H1 (cell line): Measurements from ENCODE around the gene CHST9. TPM values are rescaled to one million over a fixed set of nuclear protein-coding genes. Genes with fewer than 3 reads are reported as not detected.

ENCODE experiments used
- CTCF ChIA-PET: fragments of 300-600 bp; sonication (Branson Sonifier 250); formaldehyde crosslinking; loops from one replicate; lab custom pipeline; 2021; ENCODE audit not compliant: partially characterized antibody; lab: Charles Lee
- POLR2A ChIA-PET: fragments of 300-600 bp; sonication (Branson Sonifier 250); formaldehyde crosslinking; loops from one replicate; lab custom pipeline; 2021; ENCODE audit warnings: inconsistent platforms; ENCODE audit not compliant: partially characterized antibody; lab: Charles Lee
- DNase-seq, 2 experiments: peaks; one replicate each; pipeline versions ENCODE4 v3.0.0 to v3.0.0-alpha.2; 2010 to 2022; ENCODE audit warnings: low spot score in 2 of 2, low read depth in 1 of 2, mixed read lengths in 1 of 2
- FAIRE-seq: peaks from 2 replicates; lab custom pipeline; 2011; peaks lifted over from hg19 to GRCh38; lab: Jason Lieb, UNC
- H2AFZ ChIP-seq: 2 replicates; pipeline ENCODE4 v1.8.1; 2012; ENCODE audit warnings: low read length, inconsistent platforms
- H2AK5ac ChIP-seq: 2 replicates; pipeline ENCODE4 v1.6.1; 2013; ENCODE audit warnings: low read depth, low read length
- H2BK120ac ChIP-seq: replicated peaks from 2 replicates; pipeline ENCODE3; 2013; ENCODE audit warnings: low read depth, low read length, inconsistent platforms
- H2BK12ac ChIP-seq: 2 replicates; pipeline ENCODE4 v1.6.1; 2013; ENCODE audit warnings: low read depth, low read length
- H2BK15ac ChIP-seq: 2 replicates; pipeline ENCODE4 v1.6.1; 2013; ENCODE audit warnings: low read length
- H2BK20ac ChIP-seq: 2 replicates; pipeline ENCODE4 v1.6.1; 2013; ENCODE audit warnings: low read length
- H2BK5ac ChIP-seq: 2 replicates; pipeline ENCODE4 v1.6.1; 2013; ENCODE audit warnings: low read depth, low read length
- H3K14ac ChIP-seq: 2 replicates; pipeline ENCODE4 v1.6.1; 2013; ENCODE audit warnings: inconsistent platforms; ENCODE audit not compliant: insufficient read length
- H3K18ac ChIP-seq: 2 replicates; pipeline ENCODE4 v1.6.1; 2013; ENCODE audit warnings: low read length; ENCODE audit errors: extremely low read depth
- H3K23ac ChIP-seq: 2 replicates; pipeline ENCODE4 v1.6.1; 2013; ENCODE audit warnings: inconsistent platforms; ENCODE audit not compliant: insufficient read length
- H3K23me2 ChIP-seq: 2 replicates; pipeline ENCODE4 v1.6.1; 2013; ENCODE audit warnings: low read depth, low read length
- H3K27ac ChIP-seq: 2 replicates; pipeline ENCODE4 v1.6.1; 2011; ENCODE audit warnings: low read depth, low read length, inconsistent platforms
- H3K27me3 ChIP-seq, 4 experiments: replicated peaks in 1 of 4; 1 replicate in 1 of 4; 2 replicates in 3 of 4; pipeline versions ENCODE4 v1.6.1 to v1.8.1; 2011 to 2013; ENCODE audit warnings: low read length in 3 of 4, mild to moderate bottlenecking in 3 of 4, inconsistent platforms in 2 of 4, mixed read lengths in 2 of 4, moderate library complexity in 1 of 4; ENCODE audit not compliant: control insufficient read depth in 3 of 4, insufficient read depth in 3 of 4; ENCODE audit errors: extremely low read depth in 1 of 4
- H3K36me3 ChIP-seq, 4 experiments: 2 replicates each; pipeline versions ENCODE4 v1.6.1 to v1.8.1; 2011 to 2013; ENCODE audit warnings: mild to moderate bottlenecking in 4 of 4, low read length in 3 of 4, moderate library complexity in 2 of 4, control low read depth in 1 of 4, inconsistent platforms in 1 of 4; ENCODE audit not compliant: insufficient read depth in 4 of 4, control insufficient read depth in 2 of 4
- H3K4ac ChIP-seq: replicated peaks from 2 replicates; pipeline ENCODE3; 2013; ENCODE audit warnings: low read length, low read depth, mixed read lengths, inconsistent platforms; ENCODE audit not compliant: insufficient read length
- H3K4me1 ChIP-seq, 4 experiments: replicated peaks in 1 of 4; 1 replicate in 1 of 4; 2 replicates in 3 of 4; pipeline versions ENCODE4 v1.6.1 to v1.8.1; 2011 to 2013; ENCODE audit warnings: low read length in 3 of 4, inconsistent platforms in 2 of 4, mixed read lengths in 1 of 4; ENCODE audit not compliant: insufficient read depth in 4 of 4, control insufficient read depth in 3 of 4
- H3K4me2 ChIP-seq, 2 experiments: 2 replicates each; pipeline versions ENCODE4 v1.6.1 to v1.8.1; 2011 to 2013; ENCODE audit warnings: low read depth in 2 of 2, low read length in 2 of 2, control low read depth in 1 of 2, inconsistent platforms in 1 of 2, mild to moderate bottlenecking in 1 of 2; ENCODE audit not compliant: insufficient read depth in 1 of 2
- H3K4me3 ChIP-seq, 4 experiments: fragments of 200-600, 300-600 bp in 1 of 4; sonication (generic), shearing (Covaris generic), sonication (Bioruptor Twin) in 1 of 4; 2 replicates each; pipeline versions ENCODE4 v1.5.1 to v1.8.1; 2011 to 2016; ENCODE audit warnings: low read length in 4 of 4, low read depth in 3 of 4, control low read depth in 2 of 4, inconsistent platforms in 2 of 4, mild to moderate bottlenecking in 2 of 4, mixed read lengths in 1 of 4, moderate library complexity in 1 of 4; ENCODE audit not compliant: insufficient read depth in 2 of 4; ENCODE audit errors: extremely low read depth in 1 of 4
- H3K56ac ChIP-seq: replicated peaks from 2 replicates; pipeline ENCODE3; 2013; ENCODE audit warnings: low read depth, mild to moderate bottlenecking, mixed read lengths, low read length, inconsistent platforms; ENCODE audit not compliant: insufficient read length
- H3K79me1 ChIP-seq: 2 replicates; pipeline ENCODE4 v1.6.1; 2013; ENCODE audit warnings: low read depth, low read length, control low read depth
- H3K79me2 ChIP-seq, 2 experiments: 2 replicates each; pipeline versions ENCODE4 v1.6.1 to v1.8.1; 2012 to 2013; ENCODE audit warnings: low read length in 2 of 2, mild to moderate bottlenecking in 2 of 2, inconsistent platforms in 1 of 2; ENCODE audit not compliant: insufficient read depth in 2 of 2, control insufficient read depth in 1 of 2
- H3K9ac ChIP-seq, 4 experiments: replicated peaks in 1 of 4; 1 replicate in 1 of 4; 2 replicates in 3 of 4; pipeline versions ENCODE4 v1.6.1 to v1.8.1; 2011 to 2013; ENCODE audit warnings: low read depth in 3 of 4, low read length in 3 of 4, control low read depth in 2 of 4, mild to moderate bottlenecking in 2 of 4, moderate library complexity in 2 of 4, inconsistent platforms in 1 of 4; ENCODE audit errors: extremely low read depth in 1 of 4
- H3K9me3 ChIP-seq, 2 experiments: 2 replicates each; pipeline versions ENCODE4 v1.6.1 to v1.8.1; 2012 to 2013; ENCODE audit warnings: mild to moderate bottlenecking in 2 of 2, moderate library complexity in 2 of 2, control low read depth in 1 of 2, inconsistent platforms in 1 of 2, low read depth in 1 of 2, low read length in 1 of 2, mixed read lengths in 1 of 2; ENCODE audit not compliant: insufficient read depth in 2 of 2
- H4K20me1 ChIP-seq, 2 experiments: replicated peaks in 1 of 2; 2 replicates each; pipeline versions ENCODE3 to v1.8.1; 2011 to 2013; ENCODE audit warnings: inconsistent platforms in 2 of 2, low read length in 2 of 2, mild to moderate bottlenecking in 1 of 2; ENCODE audit not compliant: insufficient read depth in 2 of 2, control insufficient read depth in 1 of 2
- H4K5ac ChIP-seq: 2 replicates; pipeline ENCODE4 v1.6.1; 2013; ENCODE audit warnings: low read length, low read depth, mixed read lengths, inconsistent platforms; ENCODE audit not compliant: insufficient read length
- H4K8ac ChIP-seq: 2 replicates; pipeline ENCODE4 v1.8.0; 2013; ENCODE audit warnings: mild to moderate bottlenecking, moderate library complexity, low read length, inconsistent platforms; ENCODE audit not compliant: insufficient read depth; ENCODE audit errors: extremely low read depth
- H4K91ac ChIP-seq: replicated peaks from 2 replicates; pipeline ENCODE3; 2013; ENCODE audit warnings: low read length, mixed read lengths, inconsistent platforms; ENCODE audit not compliant: insufficient read length
- CBX5 ChIP-seq: fragments of 300-800, 300-1000 bp; sonication (generic); IDR thresholded peaks from 2 replicates; pipeline ENCODE4 v1.7.1; 2016; ENCODE audit warnings: antibody characterized with exemption, low read length, low read depth
- JUN ChIP-seq: IDR thresholded peaks from 2 replicates; pipeline ENCODE4 v1.6.1; 2011; ENCODE audit warnings: low read depth, mild to moderate bottlenecking, improper control_type of control experiment, low read length
- JUND ChIP-seq: IDR thresholded peaks from 2 replicates; pipeline ENCODE4 v1.6.1; 2011; ENCODE audit warnings: mild to moderate bottlenecking, improper control_type of control experiment, low read length
- MAFK ChIP-seq: IDR thresholded peaks from 2 replicates; pipeline ENCODE4 v1.6.1; 2012; ENCODE audit warnings: low read depth, mild to moderate bottlenecking, improper control_type of control experiment, low read length
- PHF8 ChIP-seq: fragments of 200-600 bp; sonication (generic); conservative IDR thresholded peaks from 2 replicates; pipeline ENCODE4 v1.7.1; 2012; ENCODE audit warnings: low read depth, mild to moderate bottlenecking, inconsistent platforms, low read length, moderate library complexity
- POLR2AphosphoS5 ChIP-seq: IDR thresholded peaks from 2 replicates; pipeline ENCODE4 v1.6.1; 2011; ENCODE audit warnings: low read depth, low read length
- RFX5 ChIP-seq: IDR thresholded peaks from 2 replicates; pipeline ENCODE4 v1.6.1; 2011; ENCODE audit warnings: low read depth, low read length, improper control_type of control experiment, borderline replicate concordance
- RNF2 ChIP-seq: fragments of 200-900, 300-1000 bp; sonication (generic); IDR thresholded peaks from 2 replicates; pipeline ENCODE4 v1.7.1; 2016; ENCODE audit warnings: borderline replicate concordance, low read depth, mild to moderate bottlenecking, antibody characterized with exemption, low read length; ENCODE audit not compliant: poor library complexity, severe bottlenecking; ENCODE audit errors: missing control alignments
- SIRT6 ChIP-seq: IDR thresholded peaks from one replicate; pipeline ENCODE4 v1.7.1; 2012; ENCODE audit warnings: low read length, inconsistent platforms
- SIX5 ChIP-seq: IDR thresholded peaks from 2 replicates; pipeline ENCODE4 v1.6.1; 2011; ENCODE audit warnings: mild to moderate bottlenecking, low read depth, low read length
- TAF1 ChIP-seq: IDR thresholded peaks from 2 replicates; pipeline ENCODE4 v1.6.1; 2011; ENCODE audit warnings: mild to moderate bottlenecking, low read depth, low read length
- TEAD4 ChIP-seq: IDR thresholded peaks from 2 replicates; pipeline ENCODE4 v1.6.1; 2012; ENCODE audit warnings: low read depth, low read length, inconsistent platforms, mixed read lengths
- WGBS, 2 experiments: shearing (Covaris generic) in 1 of 2; methylation state at CpG; one replicate each; pipeline versions ENCODE4 v1.1.6 to v1.1.7; 2013 to 2015; ENCODE audit warnings: low lambda C conversion rate in 2 of 2, mixed read lengths in 2 of 2, inconsistent platforms in 1 of 2, low coverage in 1 of 2, missing lambda C conversion rate in 1 of 2; ENCODE audit not compliant: insufficient replicate concordance in 2 of 2, insufficient coverage in 1 of 2, insufficient read length in 1 of 2; ENCODE audit errors: extremely low coverage in 1 of 2, missing lambda C conversion rate in 1 of 2; 5-methylcytosine and 5-hydroxymethylcytosine counted together
- polyA plus RNA-seq, 7 experiments: library from polyadenylated mRNA; depleted of rRNA in 3 of 7; stranded (reverse) in 5 of 7; unstranded in 2 of 7; fragments of >200 nt in 5 of 7; fragments of 200-250 nt in 2 of 7; gene quantifications; 1 replicate in 5 of 7; 2 replicates in 1 of 7; 4 replicates in 1 of 7; pipeline versions ENCODE4 v1.2.1 to v1.2.3, GENCODE V29; 2011 to 2013; ENCODE audit warnings: missing spikeins in 2 of 7, mixed read lengths in 2 of 7
- total RNA-seq: library from RNA; stranded (reverse); fragmentation: NEBNext Ultra II Directional; extraction: Animal tissue kit (Norgen Biotek cat#: 25700); gene quantifications from 2 replicates; pipeline ENCODE4 v1.2.1, GENCODE V29; 2021
- TF ChIP-seq, protein P1 (sequence below): IDR thresholded peaks from 2 replicates; pipeline ENCODE4 v1.6.1; 2011; ENCODE audit warnings: low read length, improper control_type of control experiment

The CHST9 gene
- total and polyA plus RNA-seq, 2 of the 8 experiments (the other 6 are each of a cell fraction or from before 2014, with no cell fraction given) = 3.2 to 24.3 TPM

DNA sequence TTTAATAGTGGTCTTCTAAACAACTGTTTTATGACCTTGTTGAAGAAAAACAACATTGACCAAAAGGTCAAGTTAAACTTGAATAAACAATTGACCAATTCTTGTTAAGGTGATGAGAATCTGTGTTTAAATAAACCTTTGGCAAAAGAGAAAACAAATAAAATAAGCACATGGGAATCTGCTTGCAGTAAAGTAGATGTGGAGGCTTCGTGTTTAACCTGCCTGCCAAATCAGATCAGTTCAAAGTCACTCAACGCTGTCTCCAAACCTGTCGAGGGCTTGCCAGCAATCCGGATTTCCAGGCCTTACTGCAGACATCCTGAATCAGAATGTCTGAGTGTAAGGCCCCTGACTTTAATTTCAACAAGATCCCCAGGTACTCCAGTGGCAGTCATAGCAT lies 264.5 kb downstream of the CHST9 start:
- Histone ChIP-seq H2BK15ac (no peak overlapping the region), H4K20me1 (no peaks in the 10 kb centered on the region), H2BK20ac (no peak overlapping the region), H3K23ac (no peak overlapping the region), H4K8ac (no peak overlapping the region), H2BK5ac (no peak overlapping the region), H3K27ac (no peak overlapping the region), H3K4me2 (no peak overlapping the region), H4K5ac (no peak overlapping the region), H3K36me3 (no peaks in the 10 kb centered on the region; a peak in 1 of 8 replicates), H2BK120ac (no peak overlapping the region), H3K18ac (no peak overlapping the region), H2AFZ (no peak overlapping the region), H3K4me1 (no peaks in the 10 kb centered on the region), H2AK5ac (no peak overlapping the region), H3K23me2 (no peaks in the 10 kb centered on the region), H3K56ac (no peak overlapping the region), H3K79me2 (no peaks in the 10 kb centered on the region), H3K14ac (no peak overlapping the region), H3K4ac (no peak overlapping the region), H3K9me3 (peaks cover 0 to 11% of the 10 kb centered on the region in 2 experiments; a peak in 2 of 4 replicates), H2BK12ac (no peak overlapping the region), H3K4me3 (no peak overlapping the region), H3K9ac (no peak overlapping the region), H4K91ac (no peak overlapping the region)
- CTCF ChIA-PET = no interaction called here
- DNase-seq = no peak
- POLR2A ChIA-PET = interaction anchor here (0.5 kb wide), 1 partner anchor 21 kb away, joined by 4 read pairs; no protein-coding TSS in a partner anchor
- TF ChIP-seq PHF8 (no peak), CBX5 (no peak), RFX5 (no peak), POLR2AphosphoS5 (no peak), RNF2 (no peak), MAFK (no peak), JUND (no peak), SIX5 (no peak), SIRT6 (no peak), TEAD4 (no peak), JUN (no peak), TAF1 (no peak)
- TF ChIP-seq, protein P1, sequence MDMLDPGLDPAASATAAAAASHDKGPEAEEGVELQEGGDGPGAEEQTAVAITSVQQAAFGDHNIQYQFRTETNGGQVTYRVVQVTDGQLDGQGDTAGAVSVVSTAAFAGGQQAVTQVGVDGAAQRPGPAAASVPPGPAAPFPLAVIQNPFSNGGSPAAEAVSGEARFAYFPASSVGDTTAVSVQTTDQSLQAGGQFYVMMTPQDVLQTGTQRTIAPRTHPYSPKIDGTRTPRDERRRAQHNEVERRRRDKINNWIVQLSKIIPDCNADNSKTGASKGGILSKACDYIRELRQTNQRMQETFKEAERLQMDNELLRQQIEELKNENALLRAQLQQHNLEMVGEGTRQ = no peak
- TF ChIP-seq, all 59 proteins: peak for 0
- no peaks in the 10 kb centered on the region for H3K27me3 ChIP-seq
- 83% methylated on average over 4 of the region's 4 CpGs; no CpG with 5 or more reads in 1 of the 2 experiments for WGBS, 2 experiments
- FAIRE-seq = no peak
- no peaks in the 10 kb centered on the region for H3K79me1 ChIP-seq
